HCT116 (cell line): Measurements from ENCODE around the gene CLSTN3. TPM values are rescaled to one million over a fixed set of nuclear protein-coding genes. Genes with fewer than 3 reads are reported as not detected.

Experiments
- ATAC-seq: fragments of 200-7000 bp; cut with Tn5 transposase; 2 replicates; pipeline ENCODE4 v1.9.1; 2020; ENCODE audit warnings: mild to moderate bottlenecking, moderate library complexity
- BruUV-seq: library from RNA; stranded (reverse); fragments of 400-500 nt; replicated peaks from 2 replicates; lab custom pipeline; 2021; lab: Mats Ljungman, UMichigan
- CTCF ChIA-PET: fragments of 300-600 bp; sonication (Branson Sonifier 250); formaldehyde crosslinking; loops from one replicate; lab custom pipeline; 2021; ENCODE audit warnings: antibody characterized with exemption; lab: Charles Lee
- POLR2A ChIA-PET: fragments of 300-600, 350-600 bp; sonication (Branson Sonifier 250); formaldehyde crosslinking; loops from one replicate; lab custom pipeline; 2021; ENCODE audit warnings: antibody characterized with exemption; lab: Charles Lee
- RAD21 ChIA-PET, 2 experiments: fragments of 300-600 bp; sonication (Branson Sonifier 250); formaldehyde crosslinking; loops; one replicate each; lab custom pipeline; 2023; ENCODE audit warnings: low total read pairs in 2 of 2; ENCODE audit not compliant: uncharacterized antibody in 2 of 2, unreplicated experiment in 2 of 2, low non-redundant PET in 1 of 2; lab: Charles Lee
- DNase-seq: peaks from one replicate; pipeline ENCODE4 v3.0.0-alpha.2; 2010; ENCODE audit warnings: low read depth, low spot score
- H2AFZ ChIP-seq: fragments of 200-600 bp; shearing (Covaris generic), sonication (generic); 2 replicates; pipeline ENCODE4 v1.6.1; 2017; ENCODE audit warnings: low read depth, mixed run types, mixed read lengths, antibody characterized with exemption, low read length; ENCODE audit not compliant: poor library complexity, severe bottlenecking
- H3K27ac ChIP-seq: 2 replicates; pipeline ENCODE4 v1.5.1; 2012; ENCODE audit warnings: low read depth, low read length
- H3K27me3 ChIP-seq: fragments of 200-600 bp; sonication (generic); 2 replicates; pipeline ENCODE4 v1.6.1; 2016; ENCODE audit warnings: mixed run types, low read length, mixed read lengths; ENCODE audit not compliant: insufficient read depth
- H3K36me3 ChIP-seq, 2 experiments: fragments of 200-500 bp in 1 of 2; fragments of 200-600 bp in 1 of 2; sonication (Bioruptor generic) in 1 of 2; sonication (generic) in 1 of 2; 2 replicates each; pipeline versions ENCODE4 v1.5.1 to v1.6.1; 2014 to 2016; ENCODE audit warnings: low read length in 2 of 2, inconsistent platforms in 1 of 2, mixed read lengths in 1 of 2, mixed run types in 1 of 2; ENCODE audit not compliant: insufficient read depth in 2 of 2, control insufficient read depth in 1 of 2
- H3K4me1 ChIP-seq, 2 experiments: fragments of 200-600 bp in 1 of 2; sonication (generic) in 1 of 2; 2 replicates each; pipeline versions ENCODE4 v1.5.1 to v1.6.1; 2012 to 2017; ENCODE audit warnings: low read length in 2 of 2, inconsistent platforms in 1 of 2, mild to moderate bottlenecking in 1 of 2, mixed read lengths in 1 of 2, mixed run types in 1 of 2, moderate library complexity in 1 of 2; ENCODE audit not compliant: insufficient read depth in 2 of 2, control insufficient read depth in 1 of 2
- H3K4me2 ChIP-seq: fragments of 200-600 bp; sonication (generic); 2 replicates; pipeline ENCODE4 v1.6.1; 2017; ENCODE audit warnings: mixed run types, low read length, mixed read lengths
- H3K4me3 ChIP-seq, 2 experiments: fragments of 200-600 bp in 1 of 2; sonication (generic) in 1 of 2; replicated peaks in 1 of 2; 2 replicates each; pipeline ENCODE4 v1.5.1; 2011 to 2016; ENCODE audit warnings: low read length in 2 of 2, control low read depth in 1 of 2, low read depth in 1 of 2, mild to moderate bottlenecking in 1 of 2, mixed read lengths in 1 of 2, mixed run types in 1 of 2
- H3K79me2 ChIP-seq: fragments of 200-600 bp; sonication (generic); 2 replicates; pipeline ENCODE4 v1.6.1; 2017; ENCODE audit warnings: mild to moderate bottlenecking, mixed run types, low read length, moderate library complexity, mixed read lengths; ENCODE audit not compliant: insufficient read depth
- H3K9ac ChIP-seq: fragments of 200-600 bp; sonication (generic); 2 replicates; pipeline ENCODE4 v1.6.1; 2016; ENCODE audit warnings: low read length, mixed read lengths
- H3K9me2 ChIP-seq: fragments of 200-600 bp; sonication (generic), shearing (Covaris generic); 2 replicates; pipeline ENCODE4 v1.6.1; 2017; ENCODE audit warnings: mixed run types, mild to moderate bottlenecking, moderate library complexity; ENCODE audit not compliant: insufficient read depth
- H3K9me3 ChIP-seq, 2 experiments: fragments of 200-500 bp in 1 of 2; fragments of 200-600 bp in 1 of 2; sonication (Bioruptor generic) in 1 of 2; sonication (generic) in 1 of 2; 2 replicates each; pipeline ENCODE4 v1.6.1; 2014 to 2017; ENCODE audit warnings: low read length in 2 of 2, mixed read lengths in 2 of 2, inconsistent platforms in 1 of 2, low read depth in 1 of 2, mild to moderate bottlenecking in 1 of 2, mixed run types in 1 of 2, moderate library complexity in 1 of 2; ENCODE audit not compliant: control insufficient read depth in 1 of 2, insufficient read depth in 1 of 2
- H4K20me1 ChIP-seq: fragments of 200-600 bp; sonication (generic), shearing (Covaris generic); 2 replicates; pipeline ENCODE4 v1.6.1; 2017; ENCODE audit warnings: mixed run types, mild to moderate bottlenecking, moderate library complexity; ENCODE audit not compliant: insufficient read depth
- CBX3 ChIP-seq: IDR thresholded peaks from 2 replicates; pipeline ENCODE4 v1.6.1; 2012; ENCODE audit warnings: low read depth
- EGR1 ChIP-seq: IDR thresholded peaks from 2 replicates; pipeline ENCODE4 v1.6.1; 2012; ENCODE audit warnings: low read depth
- ELF1 ChIP-seq: IDR thresholded peaks from 2 replicates; pipeline ENCODE4 v1.6.1; 2012; ENCODE audit warnings: low read depth, borderline replicate concordance
- MAX ChIP-seq: IDR thresholded peaks from 2 replicates; pipeline ENCODE4 v1.6.1; 2012
- POLR2A ChIP-seq: IDR thresholded peaks from 2 replicates; pipeline ENCODE4 v1.7.0; 2011; ENCODE audit warnings: borderline replicate concordance; ENCODE audit not compliant: insufficient read depth, insufficient read length; ENCODE audit errors: extremely low read depth
- RAD21 ChIP-seq: IDR thresholded peaks from 2 replicates; pipeline ENCODE4 v1.6.1; 2012; ENCODE audit warnings: low read depth, mild to moderate bottlenecking
- intact Hi-C: fragments of 100-400 bp; cut with micrococcal nuclease; formaldehyde crosslinking; loops from 2 replicates; pipeline ENCODE4 v1.10.0; 2022
- total RNA-seq: library from RNA; stranded (reverse); gene quantifications from one replicate; pipeline ENCODE4 v1.2.1, GENCODE V29; 2021; ENCODE audit not compliant: unreplicated experiment

Gene CLSTN3
- total RNA-seq, 1 experiment from 2014 or later, result 23.0 TPM

DNA sequence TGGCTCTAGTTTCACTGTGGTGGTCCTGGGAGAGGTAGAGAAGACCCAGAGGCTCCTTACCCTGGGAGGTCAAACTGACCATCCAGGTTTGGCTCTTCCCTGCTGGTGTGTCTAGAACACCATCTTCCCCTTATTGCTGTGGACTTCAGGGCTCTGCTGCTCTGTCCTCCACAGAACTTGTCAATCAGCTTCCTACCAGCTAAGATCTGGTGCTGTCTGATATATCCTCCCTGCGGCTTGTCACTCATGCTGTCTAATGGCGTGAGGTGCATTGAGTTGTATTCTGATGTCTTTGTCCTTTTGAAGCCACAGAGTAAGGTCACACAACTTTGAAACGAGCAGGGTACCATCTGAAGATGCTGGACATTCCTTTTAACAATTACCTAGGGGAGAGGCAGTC is 14.0 kb upstream of the CLSTN3 start:
- POLR2A ChIA-PET, result no interaction called here
- Histone ChIP-seq H4K20me1 (no peaks in the 10 kb centered on the region), H3K9me2 (no peaks in the 10 kb centered on the region), H3K36me3 (peaks cover 0 to 4% of the 10 kb centered on the region in 2 experiments; a peak in 1 of 4 replicates), H3K79me2 (no peaks in the 10 kb centered on the region), H2AFZ (no peak overlapping the region), H3K9me3 (no peaks in the 10 kb centered on the region), H3K27me3 (no peaks in the 10 kb centered on the region), H3K4me1 (no peaks in the 10 kb centered on the region; a peak in 1 of 4 replicates), H3K4me2 (no peak overlapping the region), H3K4me3 (no peak overlapping the region), H3K9ac (no peak overlapping the region), H3K27ac (no peak overlapping the region)
- DNase-seq (no peak), ATAC-seq (no peak)
- no TSS peak for BruUV-seq
- no peak for TF ChIP-seq POLR2A
- no peak for TF ChIP-seq ELF1
- no peak for TF ChIP-seq CBX3
- intact Hi-C loops, result no loop called here
- RAD21 ChIA-PET, result no interaction called here
- CTCF ChIA-PET, result no interaction called here

GRCh38 chr12:7116916-7117315 is 13.3 kb upstream of the CLSTN3 start:
- intact Hi-C loops, result no loop called here
- ChIA-PET CTCF (no interaction called here), POLR2A (no interaction called here), RAD21 (no interaction called here)
- H2AFZ ChIP-seq, result no peak overlapping the region
- peaks cover 0 to 4% of the 10 kb centered on the region in 2 experiments; a peak in 1 of 4 replicates for H3K36me3 ChIP-seq
- no peaks in the 10 kb centered on the region for H3K27me3 ChIP-seq
- H3K4me3 ChIP-seq, result no peak overlapping the region
- ATAC-seq (no peak), DNase-seq (no peak)
- no peaks in the 10 kb centered on the region for H3K9me2 ChIP-seq
- H3K4me2 ChIP-seq, result no peak overlapping the region
- no peaks in the 10 kb centered on the region for H3K9me3 ChIP-seq
- H4K20me1 ChIP-seq, result no peaks in the 10 kb centered on the region
- TF ChIP-seq ELF1 (no peak), EGR1 (no peak), MAX (no peak), RAD21 (no peak)
- H3K27ac ChIP-seq, result no peak overlapping the region
- no TSS peak for BruUV-seq
- H3K4me1 ChIP-seq, result no peaks in the 10 kb centered on the region; a peak in 1 of 4 replicates
- H3K9ac ChIP-seq, result no peak overlapping the region
- no peaks in the 10 kb centered on the region for H3K79me2 ChIP-seq
